Hematopoietic multipotent progenitor cell treated with erythropoietin and hydrocortisone succinate and interleukin-3 and kit ligand, for 8 days (in vitro differentiated cells): ENCODE results near the gene LGALS3.
A peak's percentile ranks its signal among the peaks of the same experiment; 100 is the strongest.

Experiments used
- DNase-seq: peaks from one replicate; pipeline ENCODE4 v3.0.0-alpha.2; 2015

The LGALS3 gene

DNA sequence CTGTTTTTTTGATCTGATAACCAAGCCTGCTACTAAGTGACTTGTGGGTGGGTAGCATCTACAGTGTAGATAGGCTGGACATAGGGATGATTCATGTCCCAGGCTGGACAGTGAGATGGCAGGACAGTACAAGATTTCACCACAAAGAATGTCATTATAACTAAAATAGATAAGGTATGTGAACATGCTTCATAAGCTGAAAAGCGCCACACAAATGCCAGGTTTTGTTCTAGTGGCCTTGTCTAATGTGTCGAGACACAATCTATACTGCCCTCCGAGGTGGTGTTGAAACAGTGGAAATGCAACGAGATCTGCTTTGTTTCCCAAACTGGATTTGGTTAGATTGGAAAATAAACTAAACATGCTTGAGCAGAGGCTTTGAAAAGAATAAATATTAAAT is 4.4 kb downstream of the LGALS3 start:
- DNase-seq: peak; percentile 47

DNA sequence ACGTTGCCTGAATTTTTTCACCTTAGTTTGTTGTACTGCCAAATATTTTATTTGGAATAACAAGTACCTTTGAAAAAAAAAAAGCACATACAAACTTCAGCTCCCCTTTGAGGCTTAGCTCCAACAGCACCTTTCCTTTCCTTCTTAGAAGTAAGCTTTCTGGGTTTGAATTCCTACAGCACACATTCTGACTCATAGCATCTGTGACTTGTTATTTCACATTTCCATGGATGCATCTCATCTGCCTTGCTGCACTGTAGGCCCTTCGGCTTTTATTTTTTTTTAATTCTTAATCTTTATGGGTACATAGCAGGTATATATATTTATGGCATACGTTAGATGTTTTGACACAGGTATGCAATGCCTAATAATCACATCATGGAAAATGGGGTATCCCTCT is 7.2 kb downstream of the LGALS3 start:
- no peak for DNase-seq

DNA sequence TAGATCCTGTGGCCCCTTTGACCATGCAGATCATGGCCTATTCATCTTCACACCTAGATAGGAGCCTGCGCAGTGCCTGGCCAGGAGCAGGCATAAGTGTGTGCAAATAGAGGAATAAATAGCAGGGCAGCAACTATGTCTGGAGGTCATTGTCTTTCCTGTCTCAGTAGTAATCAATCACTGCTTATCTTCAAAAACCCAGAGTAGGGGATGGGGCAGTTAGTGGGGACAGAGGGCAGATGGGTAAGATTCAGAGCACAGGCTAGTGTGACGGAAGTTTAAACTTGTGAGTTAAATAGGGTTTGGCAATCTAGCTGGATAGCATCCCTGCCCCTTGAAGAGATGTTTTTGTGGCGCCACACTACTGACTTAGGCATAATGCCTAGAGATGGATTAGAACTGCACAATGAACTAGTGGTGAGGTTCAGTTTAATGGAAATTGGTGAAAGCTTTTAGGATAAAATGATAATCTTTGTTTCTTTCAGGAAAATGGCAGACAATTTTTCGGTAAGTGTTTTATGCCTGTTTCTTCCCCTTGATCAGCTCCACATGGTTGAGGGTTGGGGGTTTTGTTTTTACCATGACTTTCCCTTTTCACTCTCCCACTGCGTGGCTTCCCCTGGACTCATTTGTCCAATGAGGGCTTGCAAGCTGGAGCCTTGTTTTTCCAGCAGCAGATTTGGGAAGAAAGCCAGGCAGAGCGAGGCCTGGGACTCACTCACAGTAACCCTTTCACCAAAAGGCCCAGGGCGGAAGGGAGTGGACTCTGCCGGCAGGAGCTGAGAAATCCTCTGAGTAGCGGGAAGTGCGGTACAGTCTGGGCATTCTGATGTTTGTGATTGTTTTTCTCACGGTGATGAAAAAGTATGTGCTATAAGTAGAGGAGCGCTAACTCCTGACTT is 8.1 kb downstream of the LGALS3 start:
- DNase-seq: no peak

DNA sequence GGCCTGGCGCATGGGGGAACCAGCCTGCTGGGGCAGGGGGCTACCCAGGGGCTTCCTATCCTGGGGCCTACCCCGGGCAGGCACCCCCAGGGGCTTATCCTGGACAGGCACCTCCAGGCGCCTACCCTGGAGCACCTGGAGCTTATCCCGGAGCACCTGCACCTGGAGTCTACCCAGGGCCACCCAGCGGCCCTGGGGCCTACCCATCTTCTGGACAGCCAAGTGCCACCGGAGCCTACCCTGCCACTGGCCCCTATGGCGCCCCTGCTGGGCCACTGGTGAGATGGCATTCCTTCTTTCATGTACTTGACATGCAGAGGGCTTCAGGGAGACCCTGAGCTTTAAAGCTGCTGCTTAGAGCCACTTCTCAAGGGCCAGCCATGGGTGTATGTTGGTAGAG is 9.0 kb downstream of the LGALS3 start:
- DNase-seq: peak; percentile 29

DNA sequence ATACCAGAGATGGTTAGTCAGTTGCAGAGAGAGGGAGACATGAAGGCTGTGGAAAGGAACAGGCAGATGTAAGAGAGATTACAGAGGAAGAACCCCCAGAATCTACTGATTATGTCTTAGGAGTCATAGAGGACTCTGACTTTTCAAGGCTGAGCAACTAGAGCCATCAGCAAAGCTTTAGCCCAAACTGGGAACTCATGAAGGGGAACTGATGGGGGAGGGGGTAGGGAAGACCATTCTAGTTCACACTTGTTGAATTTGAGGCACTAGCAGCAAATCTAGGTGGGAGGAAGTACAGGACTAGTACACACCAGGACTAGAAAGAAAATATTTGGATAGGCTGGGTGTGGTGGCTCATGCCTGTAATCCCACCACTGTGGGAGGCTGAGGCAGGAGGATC is 10.1 kb downstream of the LGALS3 start:
- DNase-seq: no peak

DNA sequence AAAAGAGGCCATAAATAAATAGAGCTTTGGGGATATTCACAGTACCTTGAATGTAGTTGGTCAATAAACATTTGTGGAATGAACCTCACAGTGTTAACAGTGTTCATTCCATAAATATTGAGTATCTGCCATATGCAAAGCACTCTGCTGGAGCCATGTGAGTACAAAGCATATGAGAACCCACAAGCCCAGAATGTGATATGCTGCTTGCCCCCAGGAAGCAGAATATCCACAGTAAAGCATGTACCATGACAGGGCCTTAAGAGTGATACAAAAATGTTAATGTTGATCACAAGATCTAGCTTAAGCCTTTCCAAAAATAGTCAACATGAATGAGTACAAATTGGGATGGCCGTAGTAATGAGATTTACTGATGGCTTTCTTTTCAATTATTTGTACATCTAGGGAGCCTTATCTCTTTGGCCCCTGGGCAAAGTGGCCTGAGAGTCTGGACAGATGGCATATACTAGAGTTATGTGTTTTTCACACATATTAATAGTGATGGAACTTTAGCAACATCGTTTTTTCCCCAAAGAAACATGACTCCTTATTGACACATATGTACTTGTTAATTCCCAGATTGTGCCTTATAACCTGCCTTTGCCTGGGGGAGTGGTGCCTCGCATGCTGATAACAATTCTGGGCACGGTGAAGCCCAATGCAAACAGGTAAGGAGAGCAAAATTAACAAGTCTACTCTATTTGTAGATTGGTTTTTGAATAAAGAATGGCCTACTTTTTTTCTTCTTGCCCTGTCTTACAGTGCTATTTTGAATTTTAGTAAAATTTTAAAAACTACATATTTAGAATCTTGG is 10.9 kb downstream of the LGALS3 start:
- no peak for DNase-seq

DNA sequence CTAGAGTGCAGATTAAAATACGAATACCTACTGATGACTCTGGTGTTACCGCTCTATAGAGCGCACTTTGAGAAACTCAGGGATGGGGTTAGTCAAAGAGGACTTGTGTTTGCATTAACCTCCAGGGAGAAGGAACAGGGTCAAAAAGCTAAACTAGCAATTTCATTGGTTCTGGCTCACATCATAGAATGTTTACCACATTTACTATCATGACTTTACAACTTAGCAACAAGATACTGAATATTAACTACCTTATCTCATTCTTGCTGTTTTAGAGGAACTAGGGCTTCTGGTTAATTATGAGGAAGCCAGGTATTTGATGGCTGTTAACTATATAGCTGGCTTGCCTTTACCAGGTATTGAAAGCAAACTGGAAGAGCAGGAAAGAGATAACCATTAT is 12.8 kb downstream of the LGALS3 start:
- DNase-seq: no peak

DNA sequence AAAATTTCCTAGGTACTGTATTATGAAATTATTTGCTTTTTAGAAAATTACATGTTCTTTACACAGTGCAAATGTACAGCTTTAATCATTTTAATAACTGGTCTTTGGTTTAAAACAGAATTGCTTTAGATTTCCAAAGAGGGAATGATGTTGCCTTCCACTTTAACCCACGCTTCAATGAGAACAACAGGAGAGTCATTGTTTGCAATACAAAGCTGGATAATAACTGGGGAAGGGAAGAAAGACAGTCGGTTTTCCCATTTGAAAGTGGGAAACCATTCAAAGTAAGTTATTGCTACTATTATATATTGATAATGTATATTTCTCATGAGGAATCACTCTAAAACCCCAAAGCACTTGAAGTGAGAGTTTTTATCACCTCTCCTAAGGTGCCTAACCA is 13.4 kb downstream of the LGALS3 start:
- DNase-seq: no peak

DNA sequence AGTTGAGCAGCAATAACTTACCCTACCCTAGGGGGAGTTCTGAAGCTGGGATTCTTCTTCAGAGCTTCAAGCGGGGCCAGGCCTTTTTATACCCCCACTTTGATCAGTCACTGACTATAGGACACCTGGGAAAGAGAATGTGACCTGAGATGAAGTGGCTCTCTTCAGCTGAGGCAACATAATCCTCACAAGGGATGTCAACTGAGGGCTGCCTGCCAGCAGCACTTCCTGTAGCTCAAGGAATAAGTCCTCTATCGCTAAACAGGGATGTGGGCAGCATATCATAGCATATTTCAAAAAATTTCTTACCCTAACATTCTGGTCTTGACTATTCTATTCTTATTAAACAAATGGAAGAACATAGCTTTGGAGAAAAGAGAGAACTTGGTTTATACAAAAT is 17.4 kb downstream of the LGALS3 start:
- no peak for DNase-seq

DNA sequence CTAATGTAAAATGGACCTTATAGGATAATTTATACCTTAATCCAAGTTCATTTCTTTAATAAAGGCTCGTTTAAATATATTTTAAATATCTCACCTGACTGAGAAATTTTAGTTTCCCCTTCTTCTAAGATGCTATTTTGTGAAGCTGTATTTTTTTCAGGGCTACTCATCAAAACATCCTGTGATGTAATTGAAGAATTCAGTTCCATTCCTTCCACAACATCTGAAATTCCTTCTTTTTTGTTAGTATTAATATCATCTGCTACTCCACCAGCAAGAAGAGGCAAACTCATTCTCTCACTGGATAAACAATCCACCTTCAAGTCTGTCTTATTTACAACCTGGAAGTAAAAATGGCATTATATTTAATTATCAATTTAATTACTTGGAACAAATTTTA is 22.5 kb downstream of the LGALS3 start:
- no peak for DNase-seq

DNA sequence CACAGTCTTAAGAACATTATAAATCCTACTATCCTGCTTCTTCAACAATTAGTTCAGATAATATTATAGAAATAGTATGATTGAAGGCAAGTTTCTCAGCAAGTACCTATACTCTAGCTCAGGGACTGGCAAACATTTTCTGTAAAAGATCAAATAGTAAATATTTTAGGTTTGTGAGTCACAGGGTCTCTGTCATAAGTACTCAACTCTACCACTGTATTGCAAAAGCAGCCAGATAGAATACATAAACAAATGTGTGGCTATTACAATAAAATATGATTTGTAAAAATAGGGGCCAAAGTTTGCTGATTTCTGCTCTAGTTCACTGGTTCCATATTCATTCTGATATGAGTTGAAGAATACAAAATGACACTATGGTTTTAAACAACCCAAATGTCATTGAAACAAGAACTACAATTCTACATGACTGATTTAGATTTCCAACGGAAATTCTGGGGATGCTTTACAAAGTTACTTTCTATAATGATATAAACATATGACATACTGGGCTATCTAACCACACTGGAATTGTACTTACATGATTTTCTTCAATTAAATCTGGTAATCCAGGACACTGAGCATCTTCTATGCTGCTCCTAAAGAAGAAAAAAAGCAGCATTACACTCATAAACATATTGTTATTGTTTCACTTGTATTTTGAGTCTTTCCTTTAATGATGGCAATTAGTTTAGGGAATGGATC is 23.2 kb downstream of the LGALS3 start:
- no peak for DNase-seq

DNA sequence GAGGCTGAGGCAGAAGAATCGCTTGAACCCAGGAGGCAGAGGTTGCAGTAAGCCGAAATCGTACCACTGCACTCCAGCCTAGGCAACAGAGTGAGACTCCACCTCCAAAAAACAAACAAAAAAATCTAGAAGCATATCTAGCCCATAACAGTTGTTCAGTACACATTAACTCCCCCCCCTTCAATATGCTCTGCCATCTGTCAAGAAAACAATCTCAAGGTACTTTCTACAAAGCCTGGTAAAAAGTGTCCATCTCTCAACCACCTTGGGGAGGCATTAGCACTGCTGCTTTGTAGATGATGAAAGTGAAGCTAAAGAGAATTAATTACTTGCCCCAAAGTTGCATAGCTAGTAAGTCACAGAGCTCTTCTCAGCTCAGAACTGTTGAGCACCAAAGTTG is 24.9 kb downstream of the LGALS3 start:
- no peak for DNase-seq

DNA sequence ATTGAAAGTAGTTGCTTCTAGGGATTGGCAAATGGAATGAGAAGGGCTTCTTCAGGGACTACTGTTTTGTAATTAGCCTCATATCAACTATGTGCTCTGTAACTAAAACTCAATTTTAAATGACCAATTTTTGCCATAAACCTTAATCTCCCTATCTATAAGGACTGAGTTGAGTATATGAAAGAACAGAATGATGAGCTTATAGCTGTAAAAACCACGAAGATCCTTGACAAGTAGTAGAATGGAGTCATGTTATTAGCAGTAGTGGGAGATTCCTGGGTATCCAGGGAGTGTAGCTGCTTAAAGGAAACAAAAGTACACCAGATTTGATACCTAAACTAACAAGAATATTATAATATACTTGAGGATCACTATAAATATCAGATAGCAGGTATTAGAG is 28.0 kb downstream of the LGALS3 start:
- DNase-seq: no peak

DNA sequence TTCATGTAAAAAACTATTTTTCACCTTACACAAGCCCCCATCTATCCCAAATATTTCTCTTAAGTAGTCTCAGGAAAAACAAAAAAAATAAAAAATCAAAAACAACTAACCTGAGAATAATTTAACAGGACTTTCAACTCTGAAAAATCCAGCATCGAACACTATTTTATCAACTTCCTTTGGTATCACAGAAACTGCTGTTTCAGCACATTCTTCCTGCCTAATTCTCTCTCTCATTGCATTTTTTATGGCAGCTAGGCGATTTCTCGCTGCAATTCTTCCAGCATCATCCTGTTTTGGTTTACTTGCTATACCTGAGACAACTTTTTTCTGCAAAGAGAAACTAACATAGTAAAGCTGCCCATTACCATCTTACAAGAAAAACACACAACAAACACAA is 29.4 kb downstream of the LGALS3 start:
- DNase-seq: no peak

DNA sequence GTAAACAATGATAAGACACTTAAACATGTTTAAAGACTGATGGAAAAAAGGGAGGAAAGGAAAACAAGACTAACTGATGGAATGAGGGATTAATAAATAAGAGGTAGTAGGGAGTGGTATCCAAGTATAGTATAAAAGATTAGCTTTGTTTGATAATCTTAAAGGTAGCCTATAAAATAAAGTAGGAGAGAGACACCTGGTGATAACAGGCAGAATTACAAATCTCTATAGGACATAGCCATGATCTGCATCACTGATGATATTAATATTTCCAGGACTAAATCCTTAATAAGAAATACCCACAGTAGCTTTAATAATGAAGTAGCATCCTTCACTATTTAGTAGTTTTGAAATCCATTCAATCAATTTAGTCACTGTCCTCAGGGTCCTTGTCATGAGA is 31.9 kb downstream of the LGALS3 start:
- DNase-seq: peak; percentile 63

DNA sequence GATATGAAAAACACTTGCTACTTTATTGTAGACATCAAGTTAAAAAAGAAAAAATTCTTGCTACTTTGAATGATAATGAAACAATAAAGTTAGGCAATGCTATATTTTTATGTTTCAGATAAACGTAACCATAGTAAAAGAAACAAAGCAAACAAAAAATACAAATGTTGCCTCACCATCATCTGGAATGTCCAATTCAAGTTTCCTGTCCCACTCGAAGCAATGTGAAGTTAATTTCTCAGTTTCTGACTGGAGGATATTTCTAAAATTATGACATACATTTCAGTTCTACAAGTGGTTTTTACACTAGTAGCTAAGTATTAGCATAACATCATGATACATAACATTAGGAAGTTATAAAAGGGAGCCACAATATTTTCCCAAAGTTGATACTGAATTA is 41.5 kb downstream of the LGALS3 start:
- DNase-seq: no peak

DNA sequence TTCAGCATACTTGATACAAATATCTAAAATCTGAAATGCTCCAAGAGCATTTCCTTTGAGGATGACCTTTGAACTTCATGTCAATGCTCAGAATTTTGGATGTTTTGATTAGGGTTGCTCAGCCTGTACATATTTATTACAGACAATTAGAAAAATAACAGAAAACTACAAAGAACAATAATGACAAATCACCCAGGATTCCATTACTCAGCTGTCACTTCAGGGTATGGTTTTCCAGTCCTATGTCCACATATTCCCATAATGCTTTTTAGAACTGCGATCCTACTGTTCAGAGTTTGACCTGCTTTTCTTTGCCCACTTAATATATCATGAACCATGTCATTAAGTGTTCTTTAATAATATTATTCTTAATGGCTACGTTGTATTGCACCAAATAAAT is 51.0 kb downstream of the LGALS3 start:
- DNase-seq: no peak

DNA sequence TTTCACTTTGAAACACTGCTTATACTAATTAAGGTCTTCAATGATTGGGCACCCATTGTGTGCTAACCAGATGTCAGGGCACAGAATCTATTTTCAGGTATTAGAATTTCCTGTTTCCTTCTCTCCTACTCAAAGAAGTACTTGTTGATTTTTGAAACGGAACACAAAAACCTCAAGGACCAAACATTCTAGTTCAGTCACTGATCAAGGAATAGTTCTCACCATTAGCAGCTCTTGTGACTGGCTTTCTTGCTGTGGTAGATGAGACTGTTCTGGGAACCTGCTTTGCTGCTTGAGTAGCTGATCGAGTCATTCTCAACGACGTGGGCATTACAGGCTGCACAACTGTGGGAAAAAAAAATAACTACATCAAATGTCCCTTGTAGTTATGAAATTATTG is 51.4 kb downstream of the LGALS3 start:
- no peak for DNase-seq

DNA sequence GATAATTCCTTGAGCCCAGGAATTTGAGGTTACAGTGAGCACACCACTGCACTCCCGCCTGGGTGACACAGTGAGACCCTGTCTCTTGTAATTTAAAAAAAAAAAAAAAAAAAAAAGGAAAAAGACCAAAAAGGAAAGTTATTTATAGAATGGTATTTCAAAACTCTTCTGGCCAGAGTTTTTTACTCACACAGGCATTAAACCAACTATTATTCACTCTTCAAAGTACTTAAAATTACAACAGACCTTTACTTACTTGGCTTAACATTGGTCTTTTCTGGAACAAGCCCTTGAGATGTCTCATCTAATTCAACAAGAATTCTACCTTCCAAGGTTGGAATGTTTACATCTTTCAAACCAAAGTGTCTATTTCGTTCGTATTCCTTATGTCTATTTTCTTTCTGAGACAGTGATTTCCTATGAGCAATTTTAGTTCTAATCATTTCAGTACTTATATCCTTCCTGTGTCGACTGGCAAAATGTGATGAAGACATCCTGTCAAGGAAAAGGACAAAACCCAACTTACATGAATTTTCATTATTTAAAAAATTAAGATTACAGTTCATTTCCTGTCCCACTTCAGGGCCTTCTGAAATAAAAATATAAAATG is 59.7 kb downstream of the LGALS3 start:
- no peak for DNase-seq

DNA sequence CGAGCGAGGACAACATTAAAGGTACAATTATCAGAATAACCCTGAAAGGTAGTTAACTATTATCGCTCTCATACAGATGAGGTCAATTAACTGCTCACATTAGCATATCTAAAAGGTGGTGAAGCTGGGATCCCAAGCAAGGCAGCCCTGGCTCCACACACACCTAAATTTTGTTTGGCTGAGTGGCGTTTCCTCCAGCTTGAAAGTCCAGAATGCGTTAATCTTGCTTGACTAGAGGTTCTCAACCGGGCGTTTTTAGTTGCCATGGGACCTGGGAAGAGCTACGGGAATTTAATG is 61.8 kb downstream of the LGALS3 start:
- peak; percentile 63 for DNase-seq

DNA sequence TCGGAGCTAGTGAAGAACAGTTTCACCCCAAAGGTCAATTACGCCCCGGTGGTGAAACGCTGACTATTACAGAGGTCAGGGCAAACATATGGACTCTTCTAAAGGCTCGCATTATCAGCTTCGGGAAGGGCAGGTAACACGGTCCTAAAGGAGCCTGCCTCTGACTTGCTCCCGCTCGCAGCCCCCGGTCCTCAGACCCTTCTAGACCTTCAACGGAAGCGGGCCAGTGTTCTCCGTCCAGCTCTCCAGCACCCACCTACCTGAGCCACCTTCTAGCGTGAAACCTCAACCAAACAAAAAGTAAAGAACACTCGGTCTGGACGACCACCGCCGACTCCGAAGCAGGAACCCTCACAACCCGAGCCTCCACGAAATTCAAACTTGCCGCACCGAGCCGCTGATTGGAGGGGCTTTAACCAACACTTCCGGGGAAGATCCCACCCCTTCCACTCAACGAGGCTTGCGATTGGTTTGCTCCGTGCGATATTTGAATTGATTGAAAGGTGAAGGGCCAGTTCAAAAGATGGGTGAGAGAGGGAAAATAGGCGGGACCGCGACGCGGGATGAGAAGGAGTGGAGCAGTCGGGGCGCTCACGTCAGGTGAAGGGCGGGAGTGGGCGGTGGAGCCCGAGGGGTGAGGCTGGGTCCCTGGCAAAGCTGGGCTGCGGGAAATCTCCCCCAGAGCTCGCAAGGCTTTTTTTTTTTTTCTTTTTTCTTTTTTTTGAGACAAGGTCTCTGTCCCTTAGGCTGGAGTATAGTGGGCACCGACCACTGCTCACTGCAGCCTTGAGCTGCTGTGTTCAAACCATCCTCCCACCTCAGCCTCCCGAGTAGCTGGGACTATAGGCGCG is 62.4 kb downstream of the LGALS3 start, which contains the start of gene DLGAP5:
TSS of gene DLGAP5 (minus strand) at position 383 of the 851 bp plus-strand sequence. CDS start 2,406 bp downstream, outside the sequence.
- DNase-seq: peak; percentile 100

DNA sequence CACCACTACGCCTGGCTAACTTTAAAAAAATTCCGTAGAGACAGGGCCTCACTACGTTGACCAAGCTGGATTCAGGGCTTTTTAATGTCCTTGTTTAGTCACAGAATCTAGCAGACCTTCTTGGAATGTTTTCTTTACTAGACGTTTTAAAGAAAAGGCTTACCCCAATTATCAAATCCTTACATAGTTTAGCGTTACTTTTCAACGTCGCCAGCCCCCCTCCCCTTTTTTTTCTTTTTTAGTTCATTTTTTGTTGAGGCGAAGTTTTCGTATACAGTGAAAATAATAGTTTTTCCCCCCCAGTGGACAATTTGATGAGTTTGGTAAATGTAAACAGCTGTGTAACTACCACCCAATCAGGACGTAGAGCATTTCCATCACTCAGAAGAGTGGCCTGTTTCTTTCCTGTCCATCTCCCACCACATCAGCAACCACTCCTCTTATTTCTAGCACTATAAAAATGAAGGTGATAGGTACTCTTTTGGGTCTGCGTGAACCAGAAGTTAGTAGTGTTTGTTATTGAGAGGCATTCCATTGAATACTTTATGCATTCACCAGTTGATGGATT is 63.1 kb downstream of the LGALS3 start:
- no peak for DNase-seq
